Neural progenitor cell (in vitro differentiated cells): ENCODE results near the gene TRIM15. TPM values are rescaled to one million over a fixed set of nuclear protein-coding genes. Genes with fewer than 3 reads are reported as not detected.

Experiments used
- DNase-seq: peaks from one replicate; pipeline ENCODE4 v3.0.0-alpha.2; 2016; ENCODE audit warnings: low spot score
- H2AFZ ChIP-seq: fragments of 200-600 bp; sonication (generic); replicated peaks from 2 replicates; pipeline ENCODE4 v1.6.1; 2016; ENCODE audit warnings: antibody characterized with exemption
- H3F3A ChIP-seq: fragments of 200-600 bp; sonication (generic); 2 replicates; pipeline ENCODE4 v1.6.1; 2016; ENCODE audit warnings: antibody characterized with exemption, low read depth
- H3K27ac ChIP-seq: fragments of 200-600 bp; sonication (generic); 2 replicates; pipeline ENCODE4 v1.5.1; 2016; ENCODE audit warnings: mild to moderate bottlenecking
- H3K27me3 ChIP-seq: fragments of 200-600 bp; sonication (generic); 2 replicates; pipeline ENCODE4 v1.6.1; 2016; ENCODE audit warnings: mild to moderate bottlenecking, moderate library complexity
- H3K36me3 ChIP-seq: fragments of 200-600 bp; sonication (generic); 2 replicates; pipeline ENCODE4 v1.5.1; 2016
- H3K4me1 ChIP-seq: fragments of 200-600 bp; sonication (generic); 2 replicates; pipeline ENCODE4 v1.6.1; 2016; ENCODE audit warnings: mixed run types
- H3K4me2 ChIP-seq: fragments of 200-600 bp; sonication (generic); 2 replicates; pipeline ENCODE4 v1.6.1; 2016
- H3K4me3 ChIP-seq: fragments of 200-600 bp; sonication (generic); 2 replicates; pipeline ENCODE4 v1.5.1; 2016
- H3K79me2 ChIP-seq: fragments of 200-600 bp; sonication (generic); 2 replicates; pipeline ENCODE4 v1.6.1; 2016; ENCODE audit warnings: low read depth
- H3K9ac ChIP-seq: fragments of 200-600 bp; sonication (generic); 2 replicates; pipeline ENCODE4 v1.6.1; 2016
- H3K9me3 ChIP-seq: fragments of 200-600 bp; sonication (generic); 2 replicates; pipeline ENCODE4 v1.5.1; 2016; ENCODE audit warnings: low read depth
- H4K20me1 ChIP-seq: fragments of 200-600 bp; sonication (generic); 2 replicates; pipeline ENCODE4 v1.6.1; 2016; ENCODE audit warnings: low read depth
- H3K27ac Mint-ChIP-seq: 3 replicates; pipeline ENCODE4 v1.8.0; 2021; ENCODE audit warnings: mixed read lengths
- H3K27me3 Mint-ChIP-seq: 2 replicates; pipeline ENCODE4 v1.8.0; 2022; ENCODE audit warnings: low read depth, mild to moderate bottlenecking, inconsistent platforms, moderate library complexity, mixed read lengths; ENCODE audit not compliant: insufficient read depth
- H3K36me3 Mint-ChIP-seq: 3 replicates; pipeline ENCODE4 v1.8.0; 2021; ENCODE audit warnings: mixed read lengths
- H3K4me1 Mint-ChIP-seq: 3 replicates; pipeline ENCODE4 v1.8.0; 2021; ENCODE audit warnings: mixed read lengths
- H3K4me3 Mint-ChIP-seq: 3 replicates; pipeline ENCODE4 v1.8.0; 2021; ENCODE audit warnings: mild to moderate bottlenecking, moderate library complexity, mixed read lengths
- H3K9me3 Mint-ChIP-seq: 3 replicates; pipeline ENCODE4 v1.8.0; 2020; ENCODE audit warnings: mixed read lengths
- EZH2 ChIP-seq: fragments of 200-600 bp; sonication (generic); IDR thresholded peaks from 2 replicates; pipeline ENCODE4 v1.6.1; 2017; ENCODE audit warnings: antibody characterized with exemption, mild to moderate bottlenecking, moderate library complexity
- EZH2phosphoT487 ChIP-seq: fragments of 200-600 bp; sonication (generic); IDR thresholded peaks from 2 replicates; pipeline ENCODE4 v1.6.1; 2017; ENCODE audit warnings: antibody characterized with exemption
- total RNA-seq: library from RNA; depleted of rRNA; stranded (reverse); fragments of >200 nt; gene quantifications from 2 replicates; pipeline ENCODE4 v1.2.3, GENCODE V29; 2015; ENCODE audit warnings: low replicate concordance
- TF ChIP-seq, protein P1 (sequence below): fragments of 200-600 bp; sonication (generic); IDR thresholded peaks from 2 replicates; pipeline ENCODE4 v1.5.1; 2017; ENCODE audit warnings: antibody characterized with exemption, mild to moderate bottlenecking

The TRIM15 gene
- total RNA-seq, 1 donor from 2014 or later = not detected

DNA sequence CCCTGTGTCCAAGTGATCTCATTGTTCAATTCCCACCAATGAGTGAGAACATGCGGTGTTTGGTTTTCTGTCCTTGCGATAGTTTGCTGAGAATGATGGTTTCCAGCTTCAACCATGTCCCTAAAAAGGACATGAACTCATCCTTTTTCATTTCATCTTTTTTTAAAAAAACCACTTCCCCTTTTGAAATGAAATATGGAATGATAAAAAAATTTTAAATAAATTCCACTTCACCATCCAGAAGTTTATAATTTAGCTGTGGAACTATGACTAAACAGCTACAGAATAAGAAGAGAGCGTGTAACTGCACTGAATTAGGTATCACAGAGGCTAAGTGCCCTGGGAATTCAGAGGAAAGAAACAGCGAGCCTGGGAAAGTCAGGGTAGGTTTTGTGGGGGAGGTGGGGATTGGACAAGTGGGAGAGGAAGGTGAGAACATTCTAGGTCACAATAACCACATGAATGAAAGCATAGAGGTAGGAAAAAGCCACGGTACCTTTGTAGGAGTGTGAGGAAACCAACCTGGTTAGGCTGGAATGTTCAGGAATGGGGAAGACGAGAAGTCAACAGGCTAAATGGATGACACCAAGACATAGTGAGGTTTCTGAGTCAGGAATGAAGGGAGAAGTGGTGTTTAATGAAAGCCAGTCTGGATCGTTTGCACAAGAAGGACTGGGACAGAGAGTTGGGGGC, 13.3 kb upstream of the TRIM15 start:
- no peak for TF ChIP-seq EZH2phosphoT487
- TF ChIP-seq, protein P1, sequence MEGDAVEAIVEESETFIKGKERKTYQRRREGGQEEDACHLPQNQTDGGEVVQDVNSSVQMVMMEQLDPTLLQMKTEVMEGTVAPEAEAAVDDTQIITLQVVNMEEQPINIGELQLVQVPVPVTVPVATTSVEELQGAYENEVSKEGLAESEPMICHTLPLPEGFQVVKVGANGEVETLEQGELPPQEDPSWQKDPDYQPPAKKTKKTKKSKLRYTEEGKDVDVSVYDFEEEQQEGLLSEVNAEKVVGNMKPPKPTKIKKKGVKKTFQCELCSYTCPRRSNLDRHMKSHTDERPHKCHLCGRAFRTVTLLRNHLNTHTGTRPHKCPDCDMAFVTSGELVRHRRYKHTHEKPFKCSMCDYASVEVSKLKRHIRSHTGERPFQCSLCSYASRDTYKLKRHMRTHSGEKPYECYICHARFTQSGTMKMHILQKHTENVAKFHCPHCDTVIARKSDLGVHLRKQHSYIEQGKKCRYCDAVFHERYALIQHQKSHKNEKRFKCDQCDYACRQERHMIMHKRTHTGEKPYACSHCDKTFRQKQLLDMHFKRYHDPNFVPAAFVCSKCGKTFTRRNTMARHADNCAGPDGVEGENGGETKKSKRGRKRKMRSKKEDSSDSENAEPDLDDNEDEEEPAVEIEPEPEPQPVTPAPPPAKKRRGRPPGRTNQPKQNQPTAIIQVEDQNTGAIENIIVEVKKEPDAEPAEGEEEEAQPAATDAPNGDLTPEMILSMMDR = no peak
- no peak for TF ChIP-seq EZH2
- Histone ChIP-seq H4K20me1 (no peaks in the 10 kb centered on the region), H2AFZ (no peak overlapping the region), H3K4me2 (no peak overlapping the region), H3K4me1 (no peaks in the 10 kb centered on the region), H3K9me3 (no peaks in the 10 kb centered on the region), H3K27me3 (peaks cover 16% of the 10 kb centered on the region), H3F3A (no peaks in the 10 kb centered on the region), H3K79me2 (no peaks in the 10 kb centered on the region), H3K36me3 (no peaks in the 10 kb centered on the region), H3K9ac (no peak overlapping the region), H3K4me3 (no peak overlapping the region), H3K27ac (no peak overlapping the region)
- H3K36me3 Mint-ChIP-seq = no peaks in the 10 kb centered on the region
- DNase-seq = no peak
- peaks cover 2% of the 10 kb centered on the region for H3K27me3 Mint-ChIP-seq
- H3K9me3 Mint-ChIP-seq = no peaks in the 10 kb centered on the region
- H3K27ac Mint-ChIP-seq = no peak overlapping the region
- no peaks in the 10 kb centered on the region for H3K4me1 Mint-ChIP-seq
- no peak overlapping the region for H3K4me3 Mint-ChIP-seq

DNA sequence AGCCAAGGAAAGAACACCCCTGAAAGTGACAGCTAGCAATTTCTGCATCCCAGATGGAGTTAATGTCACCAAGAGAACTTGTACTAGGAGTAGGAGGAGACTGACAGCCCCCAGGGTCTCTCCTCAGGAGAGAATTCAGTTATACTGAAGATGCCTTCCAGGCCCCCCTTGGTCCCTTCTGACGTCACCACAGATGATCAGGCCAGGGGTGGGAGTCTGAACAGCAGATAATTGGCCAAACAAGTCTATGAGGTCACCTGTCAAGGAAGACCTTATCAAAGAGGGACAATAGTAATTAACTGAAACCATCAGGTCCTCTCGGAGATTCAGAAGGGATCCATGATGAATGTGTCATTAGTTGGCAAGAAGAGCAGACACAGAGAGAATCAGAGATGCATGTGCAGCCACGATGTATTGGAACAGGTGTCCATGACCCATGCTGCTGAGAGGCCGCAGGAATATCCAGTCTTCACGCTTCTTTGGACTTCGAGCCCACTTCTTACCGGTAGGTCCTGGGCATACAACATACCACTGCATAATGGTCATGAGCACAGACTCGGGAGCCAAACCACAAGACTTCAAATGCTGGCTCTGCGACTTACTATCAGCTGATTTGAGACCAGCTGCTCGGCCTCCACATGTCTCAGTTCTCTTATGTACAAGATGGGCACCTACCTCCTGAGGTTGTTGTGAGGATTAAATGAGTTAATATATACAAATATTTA, 12.5 kb upstream of the TRIM15 start:
- Mint-ChIP-seq H3K27ac (no peak overlapping the region), H3K9me3 (no peaks in the 10 kb centered on the region), H3K36me3 (no peaks in the 10 kb centered on the region), H3K4me1 (no peaks in the 10 kb centered on the region), H3K4me3 (no peak overlapping the region), H3K27me3 (peaks cover 2% of the 10 kb centered on the region)
- no peaks in the 10 kb centered on the region for H4K20me1 ChIP-seq
- no peak overlapping the region for H2AFZ ChIP-seq
- H3K4me3 ChIP-seq = no peak overlapping the region
- no peaks in the 10 kb centered on the region for H3F3A ChIP-seq
- H3K36me3 ChIP-seq = no peaks in the 10 kb centered on the region
- peaks cover 13% of the 10 kb centered on the region for H3K27me3 ChIP-seq
- no peaks in the 10 kb centered on the region for H3K4me1 ChIP-seq
- no peak for TF ChIP-seq EZH2
- TF ChIP-seq EZH2phosphoT487 = no peak
- TF ChIP-seq, protein P1 = no peak
- H3K27ac ChIP-seq = no peak overlapping the region
- no peaks in the 10 kb centered on the region for H3K79me2 ChIP-seq
- no peak overlapping the region for H3K9ac ChIP-seq
- H3K4me2 ChIP-seq = no peak overlapping the region
- no peak for DNase-seq
- no peaks in the 10 kb centered on the region for H3K9me3 ChIP-seq

DNA sequence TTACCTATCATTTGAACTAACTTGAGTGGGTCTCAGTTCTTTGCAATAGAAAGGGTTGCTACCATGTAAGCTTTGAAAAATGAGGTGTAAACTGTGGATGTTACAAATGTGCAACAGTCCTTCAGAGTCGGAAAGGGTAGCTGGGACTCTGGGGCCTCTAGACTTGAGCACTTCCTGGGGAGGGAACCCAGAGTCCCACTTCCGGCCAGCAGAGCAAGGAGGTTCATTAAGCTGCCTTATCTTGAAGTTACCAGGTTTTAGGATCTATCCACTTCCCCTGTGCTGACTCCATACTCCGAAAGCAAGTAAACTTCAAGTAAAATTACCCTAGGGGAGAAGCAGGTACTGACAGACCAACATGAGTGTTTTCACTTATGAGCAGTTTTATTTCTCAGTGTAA, 11.8 kb upstream of the TRIM15 start:
- no peaks in the 10 kb centered on the region for H3K4me1 Mint-ChIP-seq
- no peak overlapping the region for H2AFZ ChIP-seq
- no peaks in the 10 kb centered on the region for H3K36me3 ChIP-seq
- no peak for TF ChIP-seq EZH2phosphoT487
- no peak for TF ChIP-seq EZH2
- TF ChIP-seq, protein P1 = no peak
- H3K4me1 ChIP-seq = no peaks in the 10 kb centered on the region
- H3K79me2 ChIP-seq = no peaks in the 10 kb centered on the region
- H3K4me3 Mint-ChIP-seq = no peak overlapping the region
- no peaks in the 10 kb centered on the region for H3K9me3 Mint-ChIP-seq
- no peak overlapping the region for H3K9ac ChIP-seq
- peaks cover 11% of the 10 kb centered on the region for H3K27me3 ChIP-seq
- no peak for DNase-seq
- H3K9me3 ChIP-seq = no peaks in the 10 kb centered on the region
- no peak overlapping the region for H3K4me2 ChIP-seq
- peaks cover 2% of the 10 kb centered on the region for H3K27me3 Mint-ChIP-seq
- no peaks in the 10 kb centered on the region for H3F3A ChIP-seq
- H4K20me1 ChIP-seq = no peaks in the 10 kb centered on the region
- H3K27ac ChIP-seq = no peak overlapping the region
- H3K27ac Mint-ChIP-seq = no peak overlapping the region
- no peak overlapping the region for H3K4me3 ChIP-seq
- no peaks in the 10 kb centered on the region for H3K36me3 Mint-ChIP-seq
